EH (cell line): ENCODE results near the gene TRAF3.
"Not testable (repeated sequence)": the region's sequence is repeated elsewhere in the genome, so short reads cannot be mapped to it uniquely, and the experiment has no call there.

Experiments
- DNase-seq: peaks from one replicate; pipeline ENCODE4 v3.0.0-alpha.2; 2015; ENCODE audit warnings: low read depth

TRAF3 gene

DNA sequence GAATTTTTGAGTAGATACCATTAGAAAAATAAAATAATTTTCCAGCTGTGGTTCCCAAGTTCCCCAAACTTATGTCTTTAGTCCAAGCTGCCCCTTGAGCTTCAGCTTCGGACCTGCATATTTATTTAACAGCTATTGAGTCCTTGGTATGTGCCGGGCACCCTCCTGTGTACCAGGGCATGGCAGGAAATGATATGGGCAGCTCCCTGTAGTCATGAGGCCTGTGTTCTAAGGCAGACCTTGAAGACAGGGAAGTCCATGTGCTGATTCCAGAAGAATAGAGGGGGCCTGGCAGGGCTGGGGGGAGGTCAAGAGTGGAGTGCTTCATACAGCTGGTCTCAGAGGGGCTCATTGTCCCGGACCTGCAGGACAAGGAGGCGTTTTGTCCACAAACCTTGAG, 29.2 kb downstream of the TRAF3 start:
- DNase-seq: no peak

DNA sequence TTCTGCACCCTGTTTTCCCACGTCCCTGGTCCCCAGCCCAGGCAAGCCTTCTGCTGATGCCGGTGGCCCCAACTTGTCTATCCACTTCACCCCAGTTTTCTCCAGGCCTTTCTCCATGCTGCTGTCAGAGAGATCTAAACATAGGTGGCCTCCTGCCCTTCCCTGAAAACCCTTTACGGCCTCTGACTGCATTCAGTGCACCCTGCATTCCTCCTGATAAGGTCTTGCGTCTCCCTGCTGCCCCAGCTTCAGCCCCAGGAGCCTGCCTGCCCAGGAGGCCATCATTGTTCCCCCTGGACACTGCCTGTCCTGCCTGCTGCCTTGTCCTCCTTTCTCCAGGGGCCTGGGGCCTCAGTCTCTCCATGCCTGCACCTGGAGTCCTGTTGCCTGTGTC, 29.8 kb downstream of the TRAF3 start:
- DNase-seq: no peak

DNA sequence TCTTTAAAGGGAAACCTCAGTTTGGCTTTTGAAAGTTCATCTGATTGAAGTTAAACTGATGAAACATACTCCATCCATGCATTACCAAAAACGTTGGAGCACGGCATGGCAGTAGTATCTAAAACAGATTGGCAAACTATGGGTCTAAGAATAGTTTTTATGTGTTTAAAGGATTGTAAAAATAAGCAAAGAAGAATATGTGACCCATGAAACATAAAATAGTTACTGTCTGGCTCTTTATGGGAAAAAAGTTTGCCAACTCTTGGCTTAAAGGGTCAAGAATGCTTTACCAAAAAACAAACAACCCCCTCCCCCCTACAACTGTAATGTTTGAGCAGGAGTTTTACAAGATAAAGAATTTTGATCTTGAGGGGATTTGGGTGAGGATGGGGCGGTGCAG, 32.6 kb downstream of the TRAF3 start:
- DNase-seq: peak; percentile 77

DNA sequence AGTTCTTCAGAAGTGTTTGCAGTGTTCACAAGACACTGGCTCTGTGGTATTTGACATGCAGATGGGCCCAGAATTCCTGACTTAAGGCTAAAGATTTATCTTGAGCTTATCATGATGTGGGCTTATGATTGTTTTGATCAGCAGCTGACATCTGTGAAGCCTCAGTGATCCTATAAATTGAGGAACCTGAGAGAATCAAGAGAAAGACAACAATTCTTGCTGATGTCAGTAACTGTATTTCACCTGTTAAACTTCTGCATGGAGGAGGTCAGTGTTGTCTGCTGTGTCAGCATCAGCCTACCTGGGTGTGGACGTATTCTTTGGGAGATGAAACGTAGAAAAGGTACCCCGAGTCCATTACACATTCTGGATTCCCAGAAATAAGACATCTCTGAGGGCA, 33.3 kb downstream of the TRAF3 start:
- no peak for DNase-seq

DNA sequence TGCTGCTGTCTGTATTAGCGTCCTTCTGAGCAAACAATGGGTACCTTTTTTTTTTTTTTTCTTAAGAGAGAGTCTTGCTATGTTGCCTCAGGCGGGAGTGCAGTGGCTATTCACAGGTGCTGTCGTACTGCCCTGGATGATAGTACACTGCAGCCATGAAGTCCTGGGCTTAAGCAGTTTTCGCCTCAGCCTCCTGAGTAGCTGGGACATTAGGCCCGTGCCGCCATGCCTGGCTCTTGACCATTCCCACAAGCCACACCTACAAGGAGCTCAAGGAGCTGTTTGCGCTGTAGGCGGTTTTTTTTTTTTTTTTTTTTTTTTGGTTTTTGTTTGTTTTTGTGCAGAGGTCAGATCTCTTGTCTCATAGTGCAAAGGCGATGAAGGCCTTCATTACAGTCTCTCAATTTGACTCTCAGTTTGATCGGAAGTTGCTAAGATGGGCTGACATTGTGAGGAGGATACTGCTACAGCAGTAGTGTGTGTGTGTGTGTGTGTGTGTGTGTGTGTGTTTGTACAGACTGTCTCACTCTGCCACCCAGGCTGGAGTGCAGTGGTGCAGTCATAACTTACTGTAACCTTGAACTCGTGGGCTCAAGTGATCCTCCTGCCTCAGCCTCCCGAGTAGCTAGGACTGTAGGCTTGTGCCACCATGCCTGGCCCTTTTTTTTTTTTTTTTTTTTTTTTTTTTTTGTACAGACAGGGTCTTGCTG, 34.2 kb downstream of the TRAF3 start:
- DNase-seq: no peak

DNA sequence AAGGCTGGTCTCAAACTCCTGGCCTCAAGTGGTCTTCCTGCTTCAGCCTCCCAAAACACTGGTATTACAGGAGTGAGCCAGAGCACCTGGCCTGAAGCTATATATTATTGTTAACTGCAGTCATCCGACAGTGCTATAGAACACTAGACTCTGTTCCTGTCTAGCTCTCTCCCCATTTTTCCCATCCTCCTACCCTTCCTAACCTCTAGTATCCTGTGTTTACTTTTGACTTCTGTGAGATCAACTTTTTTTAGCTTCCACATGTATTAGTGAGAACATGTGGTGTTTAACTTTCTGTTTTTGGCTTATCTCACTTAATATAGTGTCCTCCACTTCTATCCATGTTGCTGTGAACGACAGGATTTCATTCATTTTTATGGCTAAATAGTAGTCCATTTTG, 34.7 kb downstream of the TRAF3 start:
- DNase-seq: no peak

DNA sequence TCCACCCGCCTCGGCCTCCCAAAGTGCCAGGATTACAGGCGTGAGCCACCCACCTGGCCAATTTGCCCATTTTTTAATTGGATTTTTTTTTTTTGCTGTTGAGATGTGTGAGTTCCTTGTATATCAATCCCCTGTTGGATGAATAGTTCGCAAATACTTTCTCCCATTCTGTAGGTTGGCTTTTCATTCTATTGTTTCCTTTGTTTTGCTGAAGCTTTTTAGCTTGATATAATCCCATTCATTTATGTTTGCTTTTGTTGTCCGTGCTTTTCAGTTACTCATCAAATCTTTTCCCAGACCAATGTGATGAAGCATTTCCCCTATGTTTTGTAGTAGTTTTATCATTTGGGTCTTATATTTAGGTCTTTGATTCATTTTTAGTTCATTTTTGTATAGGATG, 36.4 kb downstream of the TRAF3 start:
- DNase-seq: no peak

DNA sequence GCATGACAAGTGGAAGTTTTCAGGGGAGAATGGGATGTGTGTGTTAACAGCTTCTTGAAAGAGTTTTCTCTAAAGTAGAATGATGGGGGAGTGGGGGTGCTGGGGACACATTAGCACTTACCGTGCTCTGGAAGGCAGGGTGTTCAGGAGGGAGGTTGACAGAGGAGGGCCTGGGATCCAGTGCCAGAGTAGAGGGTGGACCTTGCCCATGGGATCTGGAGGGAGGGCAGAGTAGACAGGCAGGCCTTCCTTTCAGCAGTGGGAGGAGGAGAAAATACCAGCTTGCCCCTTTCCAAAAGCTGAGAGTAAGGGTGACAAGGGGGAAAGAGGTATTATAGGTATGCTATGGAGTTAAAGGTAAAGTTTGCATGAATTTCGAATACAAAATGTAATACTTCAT, 40.1 kb downstream of the TRAF3 start:
- no peak for DNase-seq

DNA sequence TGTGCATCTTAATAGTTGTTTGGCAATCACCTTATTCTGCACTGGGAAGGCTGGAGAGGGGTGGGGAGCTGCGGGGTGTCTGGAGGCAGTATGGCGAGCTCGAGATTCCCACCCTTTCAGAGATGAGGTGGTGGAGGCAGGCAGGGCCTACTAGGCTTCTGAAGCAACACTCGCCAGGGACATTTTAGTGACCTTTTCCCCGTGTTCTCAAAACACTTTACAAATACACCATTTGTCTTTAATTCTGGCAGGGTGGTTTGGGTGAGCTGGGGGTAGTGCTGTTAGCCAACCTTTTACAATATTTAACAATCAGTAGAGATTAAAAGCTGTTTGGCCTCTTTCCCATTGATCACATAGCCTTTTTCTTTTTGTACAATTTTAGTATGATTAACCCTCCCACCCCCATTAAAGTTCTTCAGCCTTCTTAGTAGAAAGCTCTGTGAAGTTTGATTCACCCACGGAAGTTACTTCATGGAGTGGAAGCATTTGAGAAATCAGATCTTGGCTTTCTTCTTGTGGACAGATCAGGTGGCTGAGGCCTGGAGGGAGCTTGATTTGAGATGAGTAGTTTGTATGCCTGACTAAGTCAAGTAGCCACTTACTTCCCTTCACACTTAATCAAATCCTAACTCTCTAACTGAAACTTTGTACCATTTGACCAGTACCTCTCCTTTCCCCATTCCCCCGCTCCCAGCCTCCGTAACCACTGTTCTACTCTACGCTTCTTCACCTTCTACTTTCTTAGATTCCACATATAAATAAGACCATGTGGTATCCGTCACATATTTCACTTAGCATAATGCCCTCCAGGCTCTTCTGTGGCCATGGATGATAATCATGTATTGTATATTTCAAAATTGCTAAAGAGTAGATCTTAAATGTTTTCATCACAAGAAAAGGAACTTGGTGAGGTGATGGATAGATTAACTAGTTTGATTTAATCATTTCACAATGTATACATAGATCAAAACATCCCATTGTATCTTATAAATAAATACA, 41.0 kb downstream of the TRAF3 start:
- DNase-seq: peak; percentile 21

DNA sequence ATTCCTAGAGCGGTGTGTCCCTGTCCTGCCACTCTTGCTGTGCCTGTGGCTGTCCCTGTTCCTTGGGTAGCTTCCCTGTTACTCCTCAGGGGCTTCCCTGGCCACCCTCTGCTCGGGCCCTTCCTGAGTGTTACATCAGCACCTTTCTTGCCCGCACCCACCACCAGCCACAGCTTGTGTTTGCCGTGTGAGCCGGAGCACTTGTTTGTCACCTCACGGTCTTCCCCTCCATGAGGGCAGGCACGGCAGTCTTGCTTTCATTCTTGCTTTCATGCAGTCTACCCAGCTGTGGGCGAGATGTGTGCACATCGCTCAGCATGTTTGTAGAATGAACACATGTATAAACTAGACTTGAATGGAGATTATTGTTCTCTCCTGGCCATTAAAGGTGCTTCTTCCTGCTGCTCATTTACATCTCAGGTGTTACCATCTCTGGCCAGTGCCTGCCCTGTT, 42.0 kb downstream of the TRAF3 start:
- DNase-seq: no peak

DNA sequence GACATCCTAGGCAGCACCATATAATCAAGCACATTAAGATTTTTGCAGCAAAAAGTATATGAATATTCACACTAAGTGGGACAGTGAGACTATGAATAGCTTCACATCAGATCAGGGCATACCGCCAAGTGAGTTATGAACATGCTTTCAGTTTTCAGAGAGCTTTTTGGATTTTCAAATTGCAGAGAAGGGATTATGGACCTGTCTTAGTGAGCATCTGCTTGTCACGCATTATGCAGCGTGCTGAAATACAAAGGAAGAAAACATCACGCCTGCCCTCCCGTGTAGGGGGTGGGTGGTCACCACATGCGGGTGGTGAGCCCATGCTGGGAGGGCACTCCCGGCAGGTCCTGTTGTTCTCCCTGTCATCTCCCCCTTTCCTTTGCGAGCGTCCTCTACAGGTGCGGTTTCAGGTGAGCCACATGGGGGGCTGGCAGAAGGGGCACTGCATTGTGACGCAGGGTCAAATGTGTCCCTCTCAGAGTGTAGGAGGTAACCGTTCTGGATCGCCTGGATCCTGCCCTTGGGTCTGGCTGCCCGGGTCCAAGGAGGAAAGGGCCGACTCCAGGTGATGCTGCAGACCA, 42.6 kb downstream of the TRAF3 start:
- DNase-seq: no peak

DNA sequence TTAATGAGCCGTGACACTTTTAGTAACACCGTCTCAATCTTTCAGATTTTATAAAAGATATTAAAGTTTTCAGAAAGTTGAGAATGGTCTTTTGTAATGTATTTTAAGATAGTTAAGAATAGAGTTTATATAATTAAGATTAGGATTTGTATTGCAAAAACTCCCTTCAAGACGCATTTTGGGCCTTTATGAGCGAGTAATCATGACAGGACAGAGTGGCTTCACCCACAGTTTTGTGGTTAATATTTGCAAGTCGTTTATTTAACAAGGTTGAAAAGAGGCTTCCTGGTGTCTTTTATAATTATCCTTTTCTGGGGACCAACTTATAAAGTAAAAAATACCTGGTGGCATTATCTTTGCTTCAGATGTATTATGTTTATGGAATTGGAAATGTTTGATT, 44.0 kb downstream of the TRAF3 start:
- DNase-seq: no peak

DNA sequence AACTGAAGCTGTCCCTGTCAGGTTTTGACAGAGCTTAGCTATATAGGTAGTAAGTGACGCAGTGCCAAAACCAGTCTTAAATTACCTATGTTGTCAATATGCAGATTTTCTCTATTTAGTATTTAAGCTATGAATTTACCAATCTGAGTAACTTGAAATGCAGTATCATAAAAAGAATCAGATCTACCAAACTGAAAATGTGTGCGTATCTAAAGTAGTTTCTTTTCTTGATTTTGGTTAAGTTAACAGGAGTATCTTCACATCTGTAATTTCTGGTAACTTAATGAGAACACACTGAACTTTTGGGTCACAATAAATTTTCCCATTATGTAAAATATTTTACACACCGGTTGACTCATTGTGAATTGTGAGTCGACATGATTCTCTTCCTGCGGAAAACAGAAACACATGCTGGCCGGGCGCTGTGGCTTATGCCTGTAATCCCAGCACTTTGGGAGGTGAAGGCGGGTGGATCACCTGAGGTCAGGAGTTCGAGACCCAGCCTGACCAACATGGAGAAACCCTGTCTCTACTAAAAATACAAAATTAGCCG, 45.1 kb downstream of the TRAF3 start:
- DNase-seq: peak; percentile 17

DNA sequence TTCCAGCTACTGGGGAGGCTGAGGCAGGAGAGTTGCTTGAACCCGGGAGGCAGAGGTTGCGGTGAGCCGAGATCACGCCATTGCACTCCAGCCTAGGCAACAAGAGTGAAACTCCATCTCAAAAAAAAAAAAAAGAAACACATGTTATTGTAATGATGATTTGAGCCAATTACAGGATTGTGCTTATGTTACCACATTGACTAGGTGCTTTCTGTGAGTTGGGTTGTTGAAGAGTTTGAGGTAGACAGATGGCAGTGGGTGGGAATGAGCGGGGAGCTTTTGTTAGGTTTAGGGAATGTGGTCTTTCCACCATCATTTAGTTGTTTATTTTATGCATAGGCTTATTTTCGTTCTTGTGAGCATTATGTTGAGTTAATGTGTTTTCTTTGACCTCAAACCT, 45.6 kb downstream of the TRAF3 start:
- not testable (repeated sequence) for DNase-seq

DNA sequence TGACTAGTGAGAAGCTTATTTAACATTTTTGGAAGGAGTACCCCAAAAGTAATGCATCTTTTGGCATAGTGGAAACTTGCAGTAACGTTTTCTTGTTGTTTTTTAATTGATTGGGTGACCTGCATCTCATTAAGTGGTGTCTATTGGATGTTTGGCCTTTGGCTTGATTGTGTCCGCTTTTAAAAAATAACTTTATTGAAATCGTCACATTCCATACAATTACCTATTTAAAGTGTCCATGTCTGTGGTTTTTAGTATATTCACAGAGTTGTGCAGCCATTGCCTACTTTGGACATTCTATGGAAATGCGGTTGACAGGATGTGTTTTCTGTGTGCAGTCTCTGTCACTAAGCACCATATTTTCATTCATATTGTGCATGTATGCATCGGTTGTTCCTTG, 46.3 kb downstream of the TRAF3 start:
- no peak for DNase-seq

DNA sequence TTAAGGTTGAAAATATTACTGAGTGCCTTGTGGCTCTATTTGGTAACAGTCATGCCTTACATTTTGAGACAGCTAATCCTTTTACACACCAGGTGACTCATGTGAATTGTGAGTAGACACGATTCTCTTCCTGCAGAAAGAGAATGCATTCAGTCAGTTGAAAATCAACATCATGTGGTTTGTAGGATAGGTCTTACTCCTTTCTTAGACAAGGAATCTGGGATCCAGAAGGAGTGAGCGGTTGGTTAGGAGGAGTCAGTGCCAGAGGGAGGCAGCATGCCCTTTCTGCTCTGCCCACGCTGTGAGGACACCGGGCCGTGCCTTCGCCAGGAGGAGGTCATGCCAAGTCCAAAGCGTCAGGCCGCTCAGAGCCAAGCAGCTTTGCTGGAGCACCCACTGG, 47.6 kb downstream of the TRAF3 start:
- peak; percentile 57 for DNase-seq

DNA sequence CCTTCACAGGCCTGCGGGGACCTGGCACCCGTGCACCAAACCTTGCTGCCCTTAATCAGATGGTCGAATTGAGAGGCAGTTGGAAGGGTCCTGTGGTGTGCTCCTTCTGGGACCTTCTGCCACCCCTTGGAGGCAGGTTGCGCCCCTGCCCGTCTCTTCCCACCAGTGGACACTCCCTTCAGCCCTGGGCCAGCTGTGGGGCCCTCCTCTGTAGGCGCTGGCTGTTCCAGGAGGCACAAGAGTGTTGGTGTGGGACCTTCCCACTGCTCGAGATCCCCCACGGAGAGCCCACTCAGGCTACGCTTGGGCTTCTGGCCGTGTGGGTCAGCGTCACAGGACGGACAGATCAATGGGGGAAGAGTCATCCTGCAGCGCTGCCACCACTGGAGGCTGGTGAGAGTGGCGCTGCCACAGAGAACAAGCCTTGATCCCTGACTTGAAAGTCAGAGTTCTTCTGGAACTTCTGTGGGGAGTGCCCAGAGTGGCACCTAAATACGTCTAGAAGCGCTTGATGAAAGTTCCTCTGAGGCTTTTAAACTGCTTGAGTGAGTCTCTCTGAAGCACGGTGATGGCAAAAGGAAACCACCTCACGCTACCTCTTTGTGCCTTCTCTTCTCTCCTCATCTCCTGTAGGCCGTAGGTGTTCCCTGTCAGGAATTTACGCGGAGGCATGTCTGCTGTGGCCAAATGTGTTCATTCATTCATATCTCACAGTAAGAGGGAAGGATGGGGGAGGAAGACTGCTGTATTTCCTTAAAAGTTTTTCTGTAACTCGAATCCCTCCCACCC, 48.3 kb downstream of the TRAF3 start:
- no peak for DNase-seq

DNA sequence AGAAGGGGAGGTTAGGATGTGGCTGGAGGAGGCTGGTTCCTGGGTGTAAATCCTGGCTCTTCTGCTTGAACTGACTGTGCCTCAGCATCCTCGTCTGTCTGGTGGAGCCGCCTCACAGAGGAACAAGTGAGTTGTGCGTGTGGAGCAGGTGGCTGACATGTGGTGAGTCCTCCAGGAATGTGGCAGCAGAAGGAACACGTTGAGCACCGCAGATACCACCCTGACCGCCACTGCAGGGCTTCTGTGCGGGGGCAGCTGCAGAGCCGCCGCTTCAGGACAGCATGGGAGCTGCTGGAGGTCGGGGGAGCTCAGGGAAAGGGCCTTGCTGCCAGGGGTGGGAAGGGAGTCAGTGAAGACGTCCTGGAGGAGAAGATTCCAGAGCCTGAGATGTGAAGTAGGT, 48.9 kb downstream of the TRAF3 start:
- DNase-seq: no peak

DNA sequence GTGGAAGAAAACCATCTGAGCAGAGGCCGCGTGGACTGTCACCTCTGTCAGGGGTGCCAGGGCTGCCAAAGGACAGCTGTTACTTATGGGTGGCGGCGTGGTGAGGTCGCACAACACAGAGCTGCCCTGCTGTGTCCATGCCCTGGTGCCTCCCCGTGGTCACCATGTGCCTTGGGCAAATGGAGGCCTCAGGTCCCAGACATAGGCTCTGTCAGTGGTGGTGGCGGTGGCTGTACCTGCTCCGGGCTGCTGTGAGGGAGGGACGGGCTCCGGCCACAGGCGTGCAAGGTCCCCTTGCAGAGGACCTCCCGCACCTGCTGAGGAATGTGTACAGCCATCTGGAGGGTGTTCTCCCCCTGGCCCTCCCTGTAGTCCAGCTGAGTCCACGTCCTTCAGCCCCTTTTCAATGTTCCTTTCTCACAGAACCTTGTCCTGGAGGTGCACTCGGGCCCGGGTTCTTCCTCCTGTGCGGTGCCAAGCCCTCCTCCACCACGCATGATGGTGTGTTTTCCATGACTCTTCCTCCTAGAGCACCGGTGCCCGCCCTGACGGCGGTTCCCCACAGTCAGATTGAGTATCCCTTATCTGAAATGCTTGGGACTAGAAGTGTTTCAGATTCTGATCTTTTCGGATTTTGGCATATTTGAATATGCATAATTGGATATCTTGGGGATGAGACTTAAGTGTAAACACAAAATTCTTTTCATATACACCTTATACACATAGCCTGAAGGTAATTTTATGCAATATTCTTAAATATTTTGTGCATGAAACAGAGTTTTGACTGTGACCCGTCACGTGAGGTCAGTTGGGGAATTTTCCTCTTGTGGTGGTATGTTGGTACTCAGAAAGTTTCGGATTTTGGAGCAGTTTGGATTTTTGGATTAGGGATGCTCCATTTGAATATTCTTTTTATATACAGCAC, 49.8 kb downstream of the TRAF3 start:
- DNase-seq: no peak

DNA sequence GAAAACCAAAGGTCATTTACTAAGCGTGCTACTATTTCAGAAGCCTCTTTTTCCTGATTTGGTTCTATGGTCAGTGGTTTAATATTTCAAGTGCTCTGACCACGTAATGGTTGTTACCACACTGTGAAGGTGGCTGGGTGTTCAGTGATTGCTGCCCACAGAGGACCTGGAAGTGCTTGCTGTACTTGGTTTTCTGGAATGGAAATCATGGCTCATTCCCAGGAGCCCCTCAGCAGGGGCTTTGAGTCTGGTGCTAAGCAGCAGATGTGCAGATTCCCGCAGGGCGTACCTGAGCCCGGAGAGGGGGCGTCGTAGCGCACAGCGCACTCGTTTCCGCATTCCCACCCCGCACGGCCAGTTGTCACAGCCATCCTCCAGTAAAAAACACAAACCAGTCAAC, 50.5 kb downstream of the TRAF3 start:
- peak; percentile 13 for DNase-seq

DNA sequence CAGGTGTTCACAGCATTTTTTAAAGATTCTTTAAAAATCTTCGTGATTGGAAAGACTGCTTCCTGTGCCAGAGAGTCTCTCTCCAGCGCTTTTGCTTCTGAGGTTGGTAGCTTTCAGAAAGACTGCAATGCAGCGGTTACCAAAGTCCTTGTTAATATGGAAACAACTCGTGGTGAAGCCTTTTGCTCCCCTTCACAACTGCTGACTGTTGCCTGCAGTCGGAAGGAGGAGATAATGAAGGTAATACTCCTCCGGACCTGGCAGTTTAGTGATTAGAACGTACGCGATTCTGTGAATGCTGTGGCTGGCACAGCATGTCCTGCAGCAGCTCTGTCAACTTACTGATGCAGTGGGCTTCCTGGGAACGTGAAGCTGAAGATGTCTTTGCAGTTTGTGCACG, 50.9 kb downstream of the TRAF3 start:
- no peak for DNase-seq
